ENCODE results near the gene PPP2R2C. TPM values are rescaled to one million over a fixed set of nuclear protein-coding genes. Genes with fewer than 3 reads are reported as not detected.

The PPP2R2C gene
- total RNA-seq, 2 experiments from 2014 or later: not detected

DNA sequence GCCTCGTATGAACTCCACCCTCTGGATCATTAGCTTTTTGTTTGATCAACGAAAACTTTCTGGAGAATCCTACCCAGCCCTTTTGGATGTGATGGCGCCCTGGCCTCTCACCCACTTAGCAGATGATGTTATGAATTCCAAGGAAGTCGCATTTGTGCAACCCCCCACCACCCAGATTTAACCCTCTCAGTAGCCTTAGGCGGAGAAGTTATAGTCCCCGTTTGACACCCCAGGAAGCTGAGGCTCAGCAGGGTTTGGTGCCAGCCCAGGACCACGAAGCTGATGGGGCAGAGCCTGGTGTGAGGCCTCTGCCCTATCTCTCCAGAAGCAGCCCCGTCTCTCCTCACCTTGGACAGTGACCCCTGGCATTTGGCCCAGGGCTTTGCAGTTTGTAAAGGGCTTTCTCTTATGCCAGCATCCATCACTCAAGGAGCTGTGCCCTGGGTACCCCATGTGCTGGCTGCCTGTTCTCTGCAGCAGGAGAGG lies 201.7 kb downstream of the PPP2R2C start:
- CTCF ChIA-PET: interaction anchor here (2.8 kb wide), 1 partner anchor 20 kb away, joined by 11 read pairs; no protein-coding TSS in a partner anchor
- POLR2A ChIA-PET: no interaction called here

Other genes with a start within 250 kb of the PPP2R2C start
- 1 to 10 TPM; 3.9 to 4.9 TPM for gene WFS1, start 202.8 kb downstream of the PPP2R2C start, total RNA-seq
- 10 to 100 TPM; 14.8 to 15.7 TPM for gene MAN2B2, start 102.6 kb upstream of the PPP2R2C start, total RNA-seq
- gene MRFAP1, start 168.1 kb upstream of the PPP2R2C start, total RNA-seq: 100 to 1,000 TPM; 121 to 124 TPM
- gene S100P, start 221.3 kb upstream of the PPP2R2C start, total RNA-seq: 1 to 10 TPM; 3.2 to 4.3 TPM
- 10 to 100 TPM; 45.9 to 49.2 TPM for gene MRFAP1L1, start 237.3 kb upstream of the PPP2R2C start, total RNA-seq
- 10 to 100 TPM; 21.6 to 22.2 TPM for gene BLOC1S4, start 243.6 kb upstream of the PPP2R2C start, total RNA-seq